ENCODE results near the gene LRSAM1.
A peak's percentile ranks its signal among the peaks of the same experiment; 100 is the strongest.

The LRSAM1 gene

DNA sequence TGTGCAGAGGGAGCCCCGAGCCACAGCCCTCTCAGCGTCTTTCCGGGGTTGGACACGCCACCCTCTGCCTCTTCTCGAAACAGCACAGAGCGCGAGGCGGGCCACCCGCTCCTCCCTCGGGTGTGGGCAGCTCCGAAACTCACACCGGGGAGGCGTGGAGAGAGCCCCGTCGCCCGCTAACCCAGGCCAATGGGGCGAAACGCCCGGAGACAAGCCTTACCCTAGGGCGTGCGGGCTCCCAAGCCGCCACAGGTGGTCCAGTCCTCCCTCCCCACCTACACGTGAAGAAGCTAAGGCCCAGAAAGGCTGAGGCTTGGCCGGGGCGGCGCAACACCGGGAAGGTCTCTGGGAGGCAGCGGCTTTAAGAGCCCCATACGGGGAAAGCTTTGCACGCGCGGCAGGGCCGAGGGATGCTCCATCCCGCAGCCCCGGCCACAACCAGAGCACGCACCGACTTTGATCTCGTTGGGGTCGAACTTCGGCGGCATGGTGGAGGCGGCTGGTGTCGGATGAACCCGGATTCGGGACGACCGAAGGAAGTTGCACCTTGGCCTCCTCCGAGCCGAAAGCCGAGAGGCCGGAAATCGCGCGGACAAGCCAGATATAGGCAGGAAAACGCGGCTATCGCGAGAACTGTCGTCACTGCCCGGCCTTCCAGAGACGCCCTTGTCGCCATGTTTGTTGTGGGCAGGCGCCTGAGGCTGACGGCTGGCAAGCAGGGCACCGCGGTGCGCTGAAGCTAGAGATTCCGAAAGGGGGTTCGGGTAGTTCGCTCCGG lies at the start of gene LRSAM1, which contains the start of gene RPL12:
Gene LRSAM1, plus strand, starts transcription at position 681 of the 778 bp plus-strand sequence. CDS start 3,018 bp downstream, outside the sequence.
Gene RPL12, minus strand, starts transcription at position 577 of the 778 bp plus-strand sequence. Its CDS starts 89 bp downstream, at position 488.
- DNase-seq = peak; percentile 90 to 98

DNA sequence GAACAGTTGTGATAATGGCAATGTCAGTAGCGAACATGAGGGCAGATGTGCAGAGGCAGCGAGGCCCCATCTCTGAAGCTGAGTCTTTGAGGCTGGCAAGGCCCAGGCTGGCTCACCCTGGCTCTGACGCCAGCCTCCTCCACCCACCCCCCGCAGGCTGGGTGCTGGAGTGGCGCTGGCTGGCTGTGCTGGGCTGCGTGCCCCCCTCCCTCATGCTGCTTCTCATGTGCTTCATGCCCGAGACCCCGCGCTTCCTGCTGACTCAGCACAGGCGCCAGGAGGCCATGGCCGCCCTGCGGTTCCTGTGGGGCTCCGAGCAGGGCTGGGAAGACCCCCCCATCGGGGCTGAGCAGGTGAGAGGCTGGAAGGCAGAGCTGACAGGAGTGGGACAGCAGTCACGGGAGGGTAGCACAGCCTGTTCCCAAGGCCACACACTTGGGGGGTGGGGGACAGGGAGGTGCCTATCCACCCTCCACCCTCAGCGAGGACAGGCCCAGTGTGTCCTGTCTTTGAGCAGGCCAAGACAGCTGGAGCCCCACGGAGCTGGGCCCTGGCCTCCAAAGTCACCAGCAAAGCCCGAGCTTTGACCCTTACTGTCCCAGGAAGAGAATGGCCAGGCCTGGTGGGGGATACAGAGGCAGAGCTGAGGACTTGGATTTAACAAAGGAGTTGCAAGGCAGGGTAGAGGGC lies 48.8 kb upstream of the LRSAM1 start:
- DNase-seq = no peak

DNA sequence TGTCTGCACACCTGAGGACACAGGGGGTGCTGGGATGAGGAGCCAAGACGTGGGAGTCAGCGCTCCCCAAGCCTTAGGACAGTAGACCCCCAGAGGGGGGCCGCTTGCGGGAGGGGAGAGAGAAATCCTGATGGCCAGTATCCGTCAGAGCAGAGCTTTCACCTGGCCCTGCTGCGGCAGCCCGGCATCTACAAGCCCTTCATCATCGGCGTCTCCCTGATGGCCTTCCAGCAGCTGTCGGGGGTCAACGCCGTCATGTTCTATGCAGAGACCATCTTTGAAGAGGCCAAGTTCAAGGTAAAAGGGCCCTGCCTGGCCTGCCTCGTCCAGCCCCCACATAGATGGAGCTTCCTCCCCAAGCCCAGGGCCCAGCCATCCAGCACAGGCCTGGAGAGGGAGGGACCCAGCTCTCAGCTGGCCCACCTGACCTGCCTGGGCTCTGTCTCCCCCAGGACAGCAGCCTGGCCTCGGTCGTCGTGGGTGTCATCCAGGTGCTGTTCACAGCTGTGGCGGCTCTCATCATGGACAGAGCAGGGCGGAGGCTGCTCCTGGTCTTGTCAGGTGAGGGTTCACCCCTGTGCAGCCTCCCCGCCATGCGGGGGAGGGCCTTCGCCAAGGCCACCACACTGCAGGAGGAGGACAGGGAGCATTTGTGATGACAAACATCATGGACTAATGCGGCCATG lies 47.7 kb upstream of the LRSAM1 start:
- no peak for DNase-seq

DNA sequence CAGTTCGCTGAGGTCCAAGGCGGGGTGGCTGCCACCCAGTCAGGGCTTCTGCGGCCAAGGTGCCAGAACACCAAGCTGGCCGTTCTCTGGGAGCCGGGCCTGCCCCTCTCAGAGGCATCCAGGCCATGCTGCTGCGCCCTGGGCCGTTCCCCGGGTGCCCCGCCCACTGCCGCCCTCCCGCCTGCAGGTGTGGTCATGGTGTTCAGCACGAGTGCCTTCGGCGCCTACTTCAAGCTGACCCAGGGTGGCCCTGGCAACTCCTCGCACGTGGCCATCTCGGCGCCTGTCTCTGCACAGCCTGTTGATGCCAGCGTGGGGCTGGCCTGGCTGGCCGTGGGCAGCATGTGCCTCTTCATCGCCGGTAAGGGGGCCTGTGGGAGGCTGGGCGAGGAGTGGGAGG lies 46.7 kb upstream of the LRSAM1 start:
- no peak for DNase-seq

DNA sequence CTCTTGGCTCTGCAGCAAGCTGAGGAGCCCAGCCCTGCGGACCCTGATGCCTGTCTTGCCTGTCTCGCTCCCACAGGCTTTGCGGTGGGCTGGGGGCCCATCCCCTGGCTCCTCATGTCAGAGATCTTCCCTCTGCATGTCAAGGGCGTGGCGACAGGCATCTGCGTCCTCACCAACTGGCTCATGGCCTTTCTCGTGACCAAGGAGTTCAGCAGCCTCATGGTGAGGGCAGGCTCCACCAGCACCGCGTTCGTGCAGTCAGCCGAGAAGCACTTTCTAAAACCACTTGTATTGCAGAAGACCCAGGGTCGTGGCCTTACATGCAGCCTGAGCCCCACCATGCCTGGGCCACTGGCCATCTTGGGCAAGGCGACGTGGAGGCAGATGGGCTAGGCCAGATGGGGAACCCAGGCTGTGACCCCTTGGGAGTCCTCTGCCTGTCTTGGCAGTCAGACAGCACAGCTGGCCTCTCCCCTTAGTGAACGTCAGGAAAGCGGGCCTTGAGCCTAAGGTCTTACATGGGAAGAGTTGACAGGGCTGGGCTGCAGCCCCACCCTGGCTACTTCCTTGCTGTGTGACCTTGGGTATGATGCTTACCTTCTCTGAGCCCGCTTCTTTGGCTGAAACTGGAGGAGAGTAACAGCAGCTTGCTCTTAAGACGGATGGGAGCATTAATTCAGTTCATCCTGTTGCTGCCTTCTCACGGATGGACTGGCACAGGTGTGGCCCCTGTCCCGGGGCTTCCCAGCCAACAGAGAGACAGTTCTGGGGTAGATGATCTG lies 45.8 kb upstream of the LRSAM1 start:
- no peak for DNase-seq

DNA sequence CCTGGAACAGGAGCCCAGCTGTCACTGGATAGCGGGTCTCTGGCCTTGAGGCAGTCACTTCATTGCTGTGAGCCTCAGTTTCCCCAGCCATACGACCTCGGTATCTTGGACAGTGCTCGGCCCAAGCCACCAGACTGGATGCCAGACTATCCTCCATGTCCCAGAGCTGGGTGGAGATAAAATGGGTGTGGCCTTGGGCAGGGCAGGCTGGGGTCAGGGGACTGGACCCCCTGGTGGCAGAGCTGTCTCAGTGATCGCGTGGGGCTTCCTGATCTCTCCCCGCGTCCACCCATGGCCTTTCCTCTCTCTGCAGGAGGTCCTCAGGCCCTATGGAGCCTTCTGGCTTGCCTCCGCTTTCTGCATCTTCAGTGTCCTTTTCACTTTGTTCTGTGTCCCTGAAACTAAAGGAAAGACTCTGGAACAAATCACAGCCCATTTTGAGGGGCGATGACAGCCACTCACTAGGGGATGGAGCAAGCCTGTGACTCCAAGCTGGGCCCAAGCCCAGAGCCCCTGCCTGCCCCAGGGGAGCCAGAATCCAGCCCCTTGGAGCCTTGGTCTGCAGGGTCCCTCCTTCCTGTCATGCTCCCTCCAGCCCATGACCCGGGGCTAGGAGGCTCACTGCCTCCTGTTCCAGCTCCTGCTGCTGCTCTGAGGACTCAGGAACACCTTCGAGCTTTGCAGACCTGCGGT lies 44.4 kb upstream of the LRSAM1 start:
- DNase-seq = no peak

DNA sequence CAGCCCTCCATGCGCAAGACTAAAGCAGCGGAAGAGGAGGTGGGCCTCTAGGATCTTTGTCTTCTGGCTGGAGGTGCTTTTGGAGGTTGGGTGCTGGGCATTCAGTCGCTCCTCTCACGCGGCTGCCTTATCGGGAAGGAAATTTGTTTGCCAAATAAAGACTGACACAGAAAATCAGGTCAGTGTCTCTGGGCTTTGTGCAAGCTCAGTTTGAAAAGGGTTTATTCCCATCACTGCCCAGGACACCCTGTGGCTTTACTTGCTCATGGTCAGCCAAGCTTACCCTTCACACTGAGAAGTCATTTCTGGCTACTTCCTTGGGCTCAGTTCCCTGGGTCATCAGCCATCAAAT lies 43.8 kb upstream of the LRSAM1 start:
- DNase-seq = no peak

DNA sequence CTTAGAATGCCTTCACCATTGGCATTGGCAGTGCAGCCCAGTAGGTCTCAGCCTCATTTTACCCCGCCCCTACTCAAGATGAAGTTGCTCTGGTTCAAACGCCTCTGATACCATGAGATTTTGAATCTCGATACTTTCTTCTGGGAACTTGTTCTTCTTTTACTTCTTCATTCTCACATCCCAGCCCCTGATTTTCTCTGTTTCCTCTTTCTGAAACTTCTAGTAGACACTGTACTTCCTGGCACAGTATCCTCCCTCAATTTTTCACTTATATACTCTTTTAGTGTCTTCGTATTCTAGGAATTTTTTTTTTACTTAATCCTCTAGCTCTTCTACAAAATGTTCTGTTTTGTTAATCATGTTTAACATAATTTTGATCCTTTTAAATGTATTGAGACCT lies 40.2 kb upstream of the LRSAM1 start:
- peak in 1 of 2 donors; percentile 29 for DNase-seq

DNA sequence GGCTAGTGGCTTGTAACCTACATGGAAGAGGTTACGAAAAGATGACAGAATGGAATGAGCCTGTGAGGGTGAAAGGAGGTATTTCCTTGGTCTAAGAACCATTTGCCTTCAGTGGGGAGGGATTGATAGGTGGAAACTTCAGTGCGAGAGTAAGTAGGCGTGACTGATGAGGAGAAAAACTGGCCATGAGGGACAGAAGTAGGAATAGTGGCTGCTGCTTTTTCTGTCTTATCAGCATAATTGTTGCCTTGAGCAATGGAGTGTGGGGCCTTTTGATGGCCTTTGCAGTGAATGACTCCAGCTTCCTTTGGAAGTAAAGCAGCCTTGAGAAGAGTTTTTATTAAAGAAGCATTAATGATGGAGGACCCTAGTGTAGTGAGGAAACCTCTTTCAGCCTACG lies 36.2 kb upstream of the LRSAM1 start:
- DNase-seq = no peak

DNA sequence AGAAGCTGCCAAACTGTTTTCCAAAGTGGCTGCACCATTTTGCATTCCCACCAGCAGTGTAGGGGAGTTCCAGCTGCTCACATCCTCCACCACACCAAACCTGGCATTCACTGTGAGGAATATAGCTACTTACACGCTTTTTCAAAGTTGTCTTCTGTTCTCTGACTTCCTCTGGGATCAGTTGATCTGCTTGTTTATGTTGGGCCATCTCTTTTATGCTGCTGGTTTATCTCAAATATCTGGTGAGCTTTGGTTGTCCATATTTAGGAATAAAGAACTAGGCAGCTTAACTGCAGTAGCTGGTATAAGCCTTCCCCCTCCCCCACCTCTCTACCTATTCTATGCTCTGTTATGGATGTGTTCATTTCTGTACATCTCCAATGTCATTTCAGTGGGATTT lies 35.7 kb upstream of the LRSAM1 start:
- no peak for DNase-seq

DNA sequence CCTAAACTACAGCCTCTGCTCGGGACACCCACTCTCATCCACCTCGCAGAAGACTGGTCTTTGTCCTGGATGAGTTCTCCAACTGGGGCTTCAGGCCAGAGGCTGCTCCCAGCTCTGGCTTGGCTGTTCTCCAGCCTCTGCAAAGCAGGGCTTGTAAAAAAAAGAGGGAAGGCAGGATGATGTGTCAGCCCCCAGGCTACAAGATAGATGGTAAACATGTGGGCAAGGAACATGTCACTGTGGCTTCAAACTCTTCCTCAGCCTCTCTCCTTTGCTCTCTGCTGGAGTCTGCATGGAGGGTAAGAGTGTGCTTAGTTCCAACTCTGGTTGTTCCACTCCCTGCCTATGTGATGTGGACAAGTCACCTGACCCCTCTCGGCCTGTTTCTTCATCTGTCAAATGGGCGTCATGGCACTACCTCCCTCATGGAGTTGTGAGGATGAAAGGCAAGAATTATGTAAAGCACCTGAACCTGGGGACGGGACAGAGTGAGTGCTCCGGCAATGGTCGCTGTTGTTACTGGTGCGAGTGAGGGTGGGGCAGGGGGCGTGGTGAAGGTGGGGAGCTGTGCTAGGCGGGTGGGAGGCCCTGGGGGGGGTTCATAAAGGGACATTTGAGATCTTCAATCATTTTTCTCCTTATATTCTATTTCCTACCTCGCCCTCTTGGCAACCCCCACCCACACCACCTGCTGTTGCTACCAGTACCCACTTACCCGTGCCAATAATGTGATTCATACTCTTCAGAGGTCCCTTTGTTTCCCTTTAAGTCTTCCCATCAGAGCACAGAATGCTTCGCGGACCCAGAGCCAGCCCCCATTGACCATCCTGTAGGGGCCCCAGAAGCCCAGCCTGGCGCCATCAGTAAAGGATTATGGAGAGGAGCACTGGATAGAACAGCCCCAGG lies 33.9 kb upstream of the LRSAM1 start:
- DNase-seq = no peak

DNA sequence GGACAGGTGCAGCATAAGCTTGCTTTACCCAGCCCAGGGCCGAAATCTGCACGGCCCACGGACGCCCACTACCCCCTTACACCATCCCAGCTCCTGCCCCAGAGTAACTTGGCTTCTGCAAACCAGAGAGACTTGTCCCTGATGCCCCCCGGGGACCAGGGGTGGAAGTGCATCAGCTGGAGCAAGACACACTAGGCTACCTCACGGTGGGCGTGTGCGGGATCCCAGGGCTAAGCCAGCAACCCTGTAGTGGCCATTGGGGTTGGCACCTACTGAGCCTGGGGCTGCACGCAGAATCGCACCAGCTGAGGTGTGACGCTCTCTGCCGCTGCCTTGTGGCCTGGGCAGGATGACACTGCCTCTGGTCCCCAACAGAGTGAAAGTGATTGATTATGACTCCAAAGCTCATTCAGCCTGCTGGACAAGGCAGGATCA lies 33.3 kb upstream of the LRSAM1 start:
- no peak for DNase-seq

DNA sequence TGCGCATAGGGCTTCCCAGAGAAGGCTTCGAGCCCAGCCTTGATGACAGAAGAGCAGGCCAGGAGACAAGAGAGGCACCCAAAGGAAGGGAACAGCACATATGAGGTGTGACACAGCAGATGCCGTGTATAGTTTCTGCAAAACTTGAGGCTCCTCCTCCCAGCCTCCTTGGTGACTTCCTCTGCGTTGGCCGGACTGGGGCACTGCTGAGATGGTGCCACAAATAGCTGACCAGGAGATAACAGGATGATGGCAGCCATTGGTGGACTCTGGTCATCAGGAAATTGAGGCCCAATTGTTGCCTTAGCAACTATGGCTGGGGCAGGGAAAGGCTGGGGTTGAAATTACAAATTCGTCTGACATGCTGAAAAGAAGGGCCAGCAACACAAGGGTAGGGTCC lies 32.0 kb upstream of the LRSAM1 start:
- DNase-seq = no peak

DNA sequence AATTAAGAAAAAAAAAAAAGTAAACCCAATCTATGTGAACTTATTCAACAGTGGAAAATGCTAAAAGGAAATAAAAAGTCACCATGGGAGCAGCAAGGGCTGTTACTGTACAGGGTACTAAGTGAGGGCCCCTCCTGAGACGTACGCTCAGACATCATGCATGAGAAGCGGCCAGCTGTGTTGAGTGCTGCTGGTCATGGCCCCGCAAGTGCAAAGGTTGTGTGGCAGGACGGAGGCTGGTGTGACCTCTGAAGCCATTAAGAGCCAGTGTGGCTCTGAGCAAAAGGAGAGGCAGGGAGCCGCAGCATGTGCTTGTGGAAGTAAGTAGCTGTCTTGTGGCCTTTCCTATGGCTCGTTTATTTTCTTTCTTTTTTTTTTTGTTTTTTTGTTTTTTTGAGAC lies 30.3 kb upstream of the LRSAM1 start:
- no peak for DNase-seq

DNA sequence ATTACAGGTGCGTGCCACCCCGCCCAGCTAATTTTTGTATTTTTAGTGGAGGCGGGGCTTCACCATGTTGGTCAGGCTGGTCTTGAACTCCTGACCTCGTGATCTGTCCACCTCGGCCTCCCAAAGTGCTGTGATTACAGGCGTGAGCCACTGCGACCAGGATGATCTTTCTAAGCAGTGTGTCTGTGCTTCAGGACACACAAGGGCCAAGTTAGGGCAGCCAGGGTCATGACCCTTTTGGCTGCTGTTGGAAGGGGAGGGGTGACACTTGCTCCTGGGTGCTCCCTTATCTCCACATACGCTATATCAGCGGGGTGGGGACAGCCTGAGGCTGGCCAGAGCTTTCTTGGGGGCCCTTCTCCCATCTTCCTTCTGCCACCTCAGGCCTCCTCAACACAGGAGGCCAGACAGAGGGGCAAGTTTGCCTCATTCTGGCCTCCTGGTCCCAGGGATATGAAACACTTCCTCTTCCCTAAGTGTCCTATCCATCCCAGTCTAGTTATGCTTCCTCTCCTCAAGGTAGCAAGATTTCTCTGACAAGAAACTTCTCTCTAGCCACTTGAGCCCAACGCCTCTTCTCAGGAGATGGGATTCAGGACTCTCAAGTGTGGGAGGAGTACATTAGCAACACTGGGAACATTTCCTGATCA lies 29.1 kb upstream of the LRSAM1 start:
- DNase-seq = no peak

DNA sequence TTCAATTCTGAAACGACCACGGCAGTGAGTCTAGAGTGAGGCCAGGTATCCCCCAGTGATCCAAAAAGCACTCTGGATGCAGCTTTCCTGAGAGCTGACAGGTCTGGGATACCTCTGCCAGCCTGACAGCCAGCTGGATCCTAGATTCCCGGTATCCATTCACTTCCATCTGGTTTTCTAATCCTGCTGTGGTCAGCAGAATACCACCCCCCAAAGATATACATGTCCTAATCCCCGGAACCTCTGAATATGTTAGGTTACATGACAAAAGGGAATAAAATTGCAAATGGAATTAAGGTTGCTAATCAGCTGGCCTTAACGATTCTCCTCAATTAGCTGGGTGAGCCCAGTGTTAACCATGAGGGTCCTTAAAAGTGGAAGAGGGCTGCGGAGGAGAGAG lies 28.5 kb upstream of the LRSAM1 start:
- DNase-seq = no peak

DNA sequence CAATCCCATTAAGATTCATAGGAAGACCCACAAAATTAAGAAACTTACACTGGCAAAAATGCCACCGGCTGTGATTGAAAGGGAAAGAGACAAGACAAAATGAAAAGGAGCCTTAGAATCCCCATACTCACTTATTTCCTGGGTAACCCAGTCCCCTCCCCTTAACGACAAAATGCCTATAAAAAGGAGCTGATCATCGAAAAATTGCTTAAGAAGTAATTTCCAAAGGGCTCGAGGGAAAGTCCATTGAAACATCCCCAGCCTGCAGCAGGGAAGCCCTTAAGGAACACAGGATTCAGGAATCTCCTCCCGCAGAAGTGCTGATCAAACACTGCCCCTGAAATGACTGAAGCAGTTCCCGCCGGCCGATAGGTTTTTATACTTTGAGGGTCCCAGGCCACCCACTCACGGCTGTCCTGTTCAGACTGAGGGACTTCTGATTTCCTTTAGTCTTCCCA lies 27.8 kb upstream of the LRSAM1 start:
- DNase-seq = no peak

DNA sequence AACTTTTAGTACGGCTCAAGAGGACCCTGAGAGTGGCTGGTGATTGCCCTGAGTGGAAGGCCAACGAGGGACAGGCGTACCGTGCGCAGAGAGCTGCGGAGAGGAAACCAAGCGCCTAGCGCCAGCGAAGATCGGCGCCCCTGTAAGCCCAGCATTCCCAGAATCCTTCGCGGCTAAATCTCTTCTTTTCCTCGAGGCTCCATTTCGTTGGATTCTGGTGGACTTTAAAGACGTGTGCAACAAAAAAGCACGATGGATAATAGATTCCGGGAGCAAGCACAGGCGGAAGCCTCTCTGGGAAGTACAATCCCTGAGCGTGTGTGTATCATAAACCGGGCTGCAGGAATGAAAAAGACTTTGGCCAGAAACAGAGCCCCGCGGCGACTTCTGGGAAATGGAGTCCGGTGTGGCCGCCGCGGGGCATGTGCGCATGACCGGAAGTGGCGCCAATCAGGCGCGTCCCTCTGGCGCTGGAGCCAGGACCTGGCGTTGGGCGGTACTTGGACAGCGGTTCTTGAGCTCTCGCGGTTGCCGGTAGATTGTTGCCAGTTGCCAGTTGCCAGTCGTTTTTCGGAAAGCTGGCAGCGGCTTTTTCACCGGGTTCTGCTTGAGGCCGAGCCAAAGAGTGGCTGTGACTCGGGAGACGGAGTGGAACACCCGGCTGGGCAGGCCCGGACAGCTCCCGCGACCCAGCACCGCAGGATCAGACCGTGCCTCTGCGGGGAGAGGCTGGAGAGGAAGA lies 27.2 kb upstream of the LRSAM1 start, which contains the start of gene ZNF79:
Gene ZNF79, plus strand, starts transcription at position 449 of the 742 bp plus-strand sequence. CDS start 406 bp downstream, outside the sequence.
- peak; percentile 83 to 89 for DNase-seq

DNA sequence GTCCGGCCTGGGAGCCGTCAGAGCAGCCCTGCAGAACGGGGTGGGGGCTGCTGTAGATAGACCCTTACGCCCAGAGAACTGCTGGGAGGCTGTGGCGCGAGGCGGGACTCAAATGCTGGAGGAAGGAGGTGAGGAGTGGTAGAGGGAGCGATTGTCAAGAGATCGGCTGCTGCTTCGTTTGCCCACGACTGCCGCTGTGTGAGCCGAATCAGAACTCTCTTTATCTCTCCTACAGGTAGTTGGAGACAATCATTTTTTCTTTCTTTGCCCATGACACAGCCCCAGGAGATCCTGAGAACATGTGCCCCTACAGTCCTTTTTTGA lies 26.7 kb upstream of the LRSAM1 start:
- no peak for DNase-seq

DNA sequence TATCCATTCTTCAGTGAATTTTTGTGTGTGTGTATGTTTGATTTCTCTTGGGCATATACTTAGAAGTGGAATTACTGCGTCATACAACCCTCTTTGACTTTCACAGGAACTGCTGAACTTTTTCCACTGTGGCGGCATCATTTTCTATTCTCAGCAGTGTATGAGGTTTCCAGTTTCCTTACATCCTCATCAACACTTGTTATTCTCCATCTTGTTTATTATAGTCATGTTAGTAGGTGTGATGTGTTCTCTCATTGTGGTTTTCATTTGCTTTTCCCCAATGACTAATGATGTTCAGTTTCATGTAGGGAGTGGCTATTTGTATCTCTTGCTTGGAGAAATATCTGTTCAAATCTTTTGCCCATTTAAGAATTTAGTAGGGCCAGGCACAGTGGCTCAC lies 24.6 kb upstream of the LRSAM1 start:
- no peak for DNase-seq

Measured in bone marrow (tissue), 2 donors.